RWPE2 (cell line): Measurements from ENCODE around the gene RPS6KC1.
"Not testable (repeated sequence)": the region's sequence is repeated elsewhere in the genome, so short reads cannot be mapped to it uniquely, and the experiment has no call there.

Experiments
- ATAC-seq: fragments of 200-7000 bp; cut with Tn5 transposase; 3 replicates; pipeline ENCODE4 v1.9.1; 2021; ENCODE audit warnings: low read depth
- DNase-seq: peaks from one replicate; pipeline ENCODE4 v3.0.0-alpha.2; 2020; ENCODE audit warnings: low spot score
- H3K27ac ChIP-seq: fragments of 450-650 bp; 2 replicates; pipeline ENCODE4 v1.5.1; 2017; ENCODE audit warnings: mild to moderate bottlenecking; ENCODE audit not compliant: poor library complexity, severe bottlenecking
- H3K27me3 ChIP-seq: fragments of 250-450 bp; sonication (Bioruptor Pico); 2 replicates; pipeline ENCODE4 v1.5.1; 2021; ENCODE audit warnings: mild to moderate bottlenecking, moderate library complexity; ENCODE audit not compliant: insufficient read depth, poor library complexity, severe bottlenecking
- H3K36me3 ChIP-seq: fragments of 250-450 bp; sonication (Bioruptor Pico); 2 replicates; pipeline ENCODE4 v1.5.1; 2020; ENCODE audit warnings: low read depth, mild to moderate bottlenecking, moderate library complexity
- H3K4me1 ChIP-seq: fragments of 250-450 bp; sonication (Bioruptor Pico); 2 replicates; pipeline ENCODE4 v1.5.1; 2021; ENCODE audit warnings: mild to moderate bottlenecking, moderate library complexity; ENCODE audit not compliant: insufficient read depth, poor library complexity, severe bottlenecking
- H3K4me3 ChIP-seq: fragments of 250-450 bp; sonication (Bioruptor Pico); 2 replicates; pipeline ENCODE4 v1.5.1; 2021; ENCODE audit warnings: mild to moderate bottlenecking, moderate library complexity; ENCODE audit not compliant: severe bottlenecking
- H3K9me3 ChIP-seq: fragments of 250-450 bp; sonication (Bioruptor Pico); 2 replicates; pipeline ENCODE4 v1.5.1; 2021; ENCODE audit warnings: mild to moderate bottlenecking, moderate library complexity; ENCODE audit not compliant: severe bottlenecking
- CTCF ChIP-seq: fragments of 450-650 bp; IDR thresholded peaks from one replicate; pipeline ENCODE4 v1.5.1; 2017; ENCODE audit warnings: mild to moderate bottlenecking, moderate library complexity; ENCODE audit not compliant: poor library complexity, severe bottlenecking

The RPS6KC1 gene

GRCh38 chr1:213095467-213095866 is 44.4 kb downstream of the RPS6KC1 start:
- H3K36me3 ChIP-seq, result no peaks in the 10 kb centered on the region
- no peak overlapping the region for H3K4me3 ChIP-seq
- H3K27me3 ChIP-seq, result no peaks in the 10 kb centered on the region
- ATAC-seq, result no peak
- DNase-seq, result no peak
- no peak overlapping the region for H3K27ac ChIP-seq
- no peaks in the 10 kb centered on the region for H3K9me3 ChIP-seq
- H3K4me1 ChIP-seq, result no peaks in the 10 kb centered on the region
- TF ChIP-seq CTCF, result no peak

- Histone ChIP-seq H3K36me3 (no peaks in the 10 kb centered on the region), H3K27ac (no peak overlapping the region), H3K4me3 (no peak overlapping the region), H3K4me1 (no peaks in the 10 kb centered on the region), H3K9me3 (no peaks in the 10 kb centered on the region), H3K27me3 (no peaks in the 10 kb centered on the region)
- TF ChIP-seq CTCF, result no peak
- ATAC-seq (no peak), DNase-seq (no peak)
Observed at GRCh38 chr1:213099682-213100399, 48.8 kb downstream of the RPS6KC1 start.

- not testable (repeated sequence) for H3K27ac ChIP-seq, H3K4me1 ChIP-seq, H3K27me3 ChIP-seq, H3K4me3 ChIP-seq, DNase-seq, ATAC-seq, H3K36me3 ChIP-seq, H3K9me3 ChIP-seq
Observed at GRCh38 chr1:213100565-213100964, 49.5 kb downstream of the RPS6KC1 start.

GRCh38 chr1:213103377-213104306 is 52.6 kb downstream of the RPS6KC1 start:
- ATAC-seq, result no peak

GRCh38 chr1:213104604-213105003 is 53.6 kb downstream of the RPS6KC1 start:
- H3K9me3 ChIP-seq, result no peaks in the 10 kb centered on the region
- no peak overlapping the region for H3K4me3 ChIP-seq
- ATAC-seq, result no peak
- no peaks in the 10 kb centered on the region for H3K36me3 ChIP-seq
- H3K4me1 ChIP-seq, result no peaks in the 10 kb centered on the region
- no peak overlapping the region for H3K27ac ChIP-seq
- DNase-seq, result no peak
- H3K27me3 ChIP-seq, result no peaks in the 10 kb centered on the region
- no peak for TF ChIP-seq CTCF

More at GRCh38 chr1:213103377-213104306, 52.6 kb downstream of the RPS6KC1 start:
- TF ChIP-seq CTCF, result no peak
- Histone ChIP-seq H3K27ac (no peak overlapping the region), H3K9me3 (no peaks in the 10 kb centered on the region), H3K36me3 (no peaks in the 10 kb centered on the region), H3K27me3 (no peaks in the 10 kb centered on the region), H3K4me1 (no peaks in the 10 kb centered on the region), H3K4me3 (no peak overlapping the region)
- DNase-seq, result no peak
